Choroid plexus epithelial cell (primary cell): ENCODE data around the gene CTIF.
"Not testable (repeated sequence)": the region's sequence is repeated elsewhere in the genome, so short reads cannot be mapped to it uniquely, and the experiment has no call there.

ENCODE experiments used
- DNase-seq: peaks from one replicate; pipeline ENCODE4 v3.0.0-alpha.2; 2010; ENCODE audit warnings: low read depth
- H3K4me3 ChIP-seq: 2 replicates; pipeline ENCODE4 v1.5.1; 2011; ENCODE audit warnings: low read depth, mild to moderate bottlenecking, control low read depth, low read length, moderate library complexity
- TF ChIP-seq, protein P1 (sequence below): conservative IDR thresholded peaks from 2 replicates; pipeline ENCODE4 v1.5.1; 2011; ENCODE audit warnings: low read depth, mild to moderate bottlenecking, control low read depth, inconsistent platforms, low read length, moderate library complexity

Gene CTIF

DNA sequence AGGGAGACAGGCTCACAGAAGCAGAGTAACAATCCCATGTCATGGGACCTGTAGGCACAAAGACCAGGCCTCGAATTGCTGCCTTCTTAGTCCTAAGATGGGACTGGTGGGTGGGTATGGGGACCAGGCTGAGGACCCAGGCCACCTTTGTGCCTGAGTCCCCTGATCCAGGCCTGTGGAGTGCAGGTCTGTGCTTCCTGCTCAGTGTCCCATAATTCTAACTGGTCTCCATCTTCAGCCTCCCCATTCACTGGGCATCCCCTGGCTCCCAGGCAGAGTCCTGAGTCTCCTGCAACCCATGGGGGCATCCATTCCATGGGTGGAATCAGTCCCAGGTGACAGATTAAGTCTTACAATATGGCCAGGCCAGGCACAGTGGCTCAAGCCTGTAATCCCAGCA is 328.0 kb downstream of the CTIF start:
- H3K4me3 ChIP-seq = no peak overlapping the region
- TF ChIP-seq, protein P1, sequence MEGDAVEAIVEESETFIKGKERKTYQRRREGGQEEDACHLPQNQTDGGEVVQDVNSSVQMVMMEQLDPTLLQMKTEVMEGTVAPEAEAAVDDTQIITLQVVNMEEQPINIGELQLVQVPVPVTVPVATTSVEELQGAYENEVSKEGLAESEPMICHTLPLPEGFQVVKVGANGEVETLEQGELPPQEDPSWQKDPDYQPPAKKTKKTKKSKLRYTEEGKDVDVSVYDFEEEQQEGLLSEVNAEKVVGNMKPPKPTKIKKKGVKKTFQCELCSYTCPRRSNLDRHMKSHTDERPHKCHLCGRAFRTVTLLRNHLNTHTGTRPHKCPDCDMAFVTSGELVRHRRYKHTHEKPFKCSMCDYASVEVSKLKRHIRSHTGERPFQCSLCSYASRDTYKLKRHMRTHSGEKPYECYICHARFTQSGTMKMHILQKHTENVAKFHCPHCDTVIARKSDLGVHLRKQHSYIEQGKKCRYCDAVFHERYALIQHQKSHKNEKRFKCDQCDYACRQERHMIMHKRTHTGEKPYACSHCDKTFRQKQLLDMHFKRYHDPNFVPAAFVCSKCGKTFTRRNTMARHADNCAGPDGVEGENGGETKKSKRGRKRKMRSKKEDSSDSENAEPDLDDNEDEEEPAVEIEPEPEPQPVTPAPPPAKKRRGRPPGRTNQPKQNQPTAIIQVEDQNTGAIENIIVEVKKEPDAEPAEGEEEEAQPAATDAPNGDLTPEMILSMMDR = no peak
- DNase-seq = no peak

DNA sequence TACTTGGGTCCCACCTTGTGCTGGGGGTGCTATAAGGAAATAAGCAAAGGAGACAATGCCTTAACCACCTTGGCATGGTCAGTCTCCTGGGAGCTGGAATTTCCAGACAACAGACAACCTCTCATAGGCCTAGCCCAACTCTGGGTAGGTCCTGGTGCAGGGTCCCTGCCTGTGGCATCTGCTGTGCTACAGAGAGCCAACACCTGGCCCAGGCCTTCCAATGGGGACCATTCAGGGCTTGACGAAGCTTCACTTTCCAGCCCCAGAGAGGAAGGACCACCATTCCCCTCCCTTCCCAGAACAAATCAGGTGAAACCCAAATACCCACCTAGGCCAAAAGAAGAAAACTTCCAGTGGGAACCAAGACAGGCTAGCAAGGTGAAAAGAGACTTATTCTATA is 329.1 kb downstream of the CTIF start:
- no peak for DNase-seq
- TF ChIP-seq, protein P1 = no peak
- no peak overlapping the region for H3K4me3 ChIP-seq

DNA sequence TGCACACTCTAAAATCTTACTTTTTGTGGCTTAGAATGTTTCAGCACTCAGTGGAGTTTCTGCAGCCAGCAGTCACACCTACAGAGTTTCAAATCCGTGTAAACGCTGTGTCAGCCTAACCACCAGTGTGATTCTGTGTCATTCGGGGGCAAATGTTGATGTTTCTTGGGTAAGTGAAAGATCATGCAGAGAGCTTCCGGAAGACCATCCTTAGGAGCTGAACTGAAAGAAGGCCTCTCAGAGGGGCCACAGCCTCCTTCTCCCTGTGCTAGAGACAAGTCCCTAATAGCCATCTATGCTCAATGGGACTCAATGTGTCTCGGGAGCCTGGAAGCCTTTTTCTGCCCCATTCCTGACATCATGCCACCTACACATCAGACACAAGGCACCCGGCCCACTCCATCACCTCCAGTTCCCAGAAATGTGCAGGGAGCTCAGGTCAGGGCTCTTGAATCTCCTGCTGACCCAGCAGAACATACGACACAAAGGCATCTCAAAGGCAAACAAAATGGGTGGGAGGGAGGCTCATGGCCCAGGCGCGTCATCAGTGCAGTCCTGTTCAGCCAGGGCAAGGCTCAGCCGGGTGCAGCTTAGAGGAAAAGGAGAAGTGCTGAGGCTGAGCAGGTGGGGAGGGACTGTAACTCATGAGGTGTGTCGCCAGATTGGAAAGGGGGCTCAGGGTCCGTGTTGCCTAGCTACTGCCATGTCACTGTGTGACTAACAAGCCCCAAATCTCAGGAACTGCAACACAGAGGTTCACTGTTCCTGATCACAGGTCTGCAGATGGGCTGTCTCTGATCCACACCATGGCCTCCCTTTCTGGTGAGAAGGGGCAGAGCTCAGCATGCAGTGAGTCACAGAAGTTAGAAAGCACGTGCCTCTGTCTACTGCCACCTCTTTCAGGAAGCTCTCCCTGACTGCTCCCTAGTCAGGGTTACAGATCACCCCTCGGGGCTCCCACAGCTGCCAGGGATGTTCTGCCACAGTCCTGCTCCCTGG is 329.9 kb downstream of the CTIF start:
- no peak overlapping the region for H3K4me3 ChIP-seq
- peak; percentile 48 for DNase-seq
- TF ChIP-seq, protein P1 = no peak

DNA sequence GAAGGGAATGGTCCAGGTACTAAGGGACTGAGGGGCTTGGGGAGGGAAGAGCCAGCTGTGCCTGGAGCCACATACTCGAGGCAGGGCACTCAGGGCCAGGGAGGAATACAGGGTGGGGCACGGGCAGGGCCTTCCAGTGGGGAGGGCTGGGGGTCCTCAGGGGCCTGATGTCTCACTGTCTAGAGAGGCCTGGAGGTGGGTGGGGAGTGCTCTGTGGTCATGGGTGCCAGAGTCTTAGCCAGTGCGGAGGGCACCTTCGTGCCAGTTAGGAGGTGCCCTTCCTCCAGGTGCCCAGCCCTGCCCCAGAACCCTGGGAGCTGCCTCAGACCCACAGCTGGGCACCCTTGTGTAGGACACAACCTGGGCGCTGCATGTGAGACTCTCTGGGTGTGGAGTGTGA is 330.8 kb downstream of the CTIF start:
- no peak for DNase-seq
- TF ChIP-seq, protein P1 = no peak
- no peak overlapping the region for H3K4me3 ChIP-seq

- not testable (repeated sequence) for H3K4me3 ChIP-seq
Observed at GRCh38 chr18:48870926-48871325, 332.1 kb downstream of the CTIF start.

GRCh38 chr18:48871391-48872166 is 332.7 kb downstream of the CTIF start:
- no peak for DNase-seq
- H3K4me3 ChIP-seq = no peak overlapping the region
- TF ChIP-seq, protein P1 = no peak

More at GRCh38 chr18:48870926-48871325, 332.1 kb downstream of the CTIF start:
- DNase-seq = not testable (repeated sequence)
